HEK293 (cell line): ENCODE measurements around the gene METTL3.
A peak's percentile ranks its signal among the peaks of the same experiment; 100 is the strongest.

Experiments
- KLF7 ChIP-seq: fragments of 450-650 bp; formaldehyde crosslinking; IDR thresholded peaks from 2 replicates; pipeline ENCODE4 v1.5.1; 2016; ENCODE audit warnings: missing biosample characterization, missing genetic modification characterization, borderline replicate concordance
- PRDM1 ChIP-seq: fragments of 450-650 bp; formaldehyde crosslinking; IDR thresholded peaks from 2 replicates; pipeline ENCODE4; 2016; ENCODE audit warnings: missing biosample characterization, missing genetic modification characterization
- PRDM10 ChIP-seq: fragments of 450-650 bp; formaldehyde crosslinking; IDR thresholded peaks from 2 replicates; pipeline ENCODE4 v1.5.1; 2016; ENCODE audit warnings: missing biosample characterization, missing genetic modification characterization
- PRDM6 ChIP-seq: fragments of 450-650 bp; formaldehyde crosslinking; IDR thresholded peaks from 2 replicates; pipeline ENCODE4 v1.5.1; 2017; ENCODE audit warnings: missing biosample characterization, missing genetic modification characterization
- SCRT2 ChIP-seq: fragments of 450-650 bp; formaldehyde crosslinking; IDR thresholded peaks from 2 replicates; pipeline ENCODE4 v1.5.1; 2016; ENCODE audit warnings: missing biosample characterization, missing genetic modification characterization
- SP2 ChIP-seq: fragments of 450-650 bp; formaldehyde crosslinking; IDR thresholded peaks from 2 replicates; pipeline ENCODE4 v1.5.1; 2016; ENCODE audit warnings: missing biosample characterization, missing genetic modification characterization
- ZBTB20 ChIP-seq: fragments of 450-650 bp; formaldehyde crosslinking; IDR thresholded peaks from 2 replicates; pipeline ENCODE4 v1.5.1; 2016; ENCODE audit warnings: missing biosample characterization, missing genetic modification characterization
- ZBTB48 ChIP-seq: fragments of 450-650 bp; formaldehyde crosslinking; IDR thresholded peaks from 2 replicates; pipeline ENCODE4 v1.5.1; 2016; ENCODE audit warnings: missing biosample characterization, missing genetic modification characterization
- ZIC2 ChIP-seq: fragments of 450-650 bp; formaldehyde crosslinking; IDR thresholded peaks from 2 replicates; pipeline ENCODE4 v1.5.1; 2016; ENCODE audit warnings: missing biosample characterization, missing genetic modification characterization
- ZNF140 ChIP-seq: fragments of 450-650 bp; formaldehyde crosslinking; IDR thresholded peaks from 2 replicates; pipeline ENCODE4 v1.5.1; 2016; ENCODE audit warnings: missing biosample characterization, missing genetic modification characterization
- ZNF155 ChIP-seq: fragments of 450-650 bp; formaldehyde crosslinking; IDR thresholded peaks from 2 replicates; pipeline ENCODE4 v1.5.1; 2016; ENCODE audit warnings: missing biosample characterization, missing genetic modification characterization
- ZNF211 ChIP-seq: fragments of 450-650 bp; formaldehyde crosslinking; IDR thresholded peaks from 2 replicates; pipeline ENCODE4 v1.5.1; 2016; ENCODE audit warnings: low read depth, missing biosample characterization, missing genetic modification characterization
- ZNF214 ChIP-seq: fragments of 450-650 bp; formaldehyde crosslinking; IDR thresholded peaks from 2 replicates; pipeline ENCODE4 v1.5.1; 2017; ENCODE audit warnings: missing biosample characterization, mild to moderate bottlenecking, missing genetic modification characterization, borderline replicate concordance
- ZNF23 ChIP-seq: fragments of 450-650 bp; formaldehyde crosslinking; IDR thresholded peaks from 2 replicates; pipeline ENCODE4 v1.5.1; 2016; ENCODE audit warnings: missing biosample characterization, missing genetic modification characterization, borderline replicate concordance
- ZNF280C ChIP-seq: fragments of 450-650 bp; formaldehyde crosslinking; IDR thresholded peaks from 2 replicates; pipeline ENCODE4 v1.5.1; 2016; ENCODE audit warnings: missing biosample characterization, missing genetic modification characterization
- ZNF292 ChIP-seq: fragments of 450-650 bp; formaldehyde crosslinking; IDR thresholded peaks from 2 replicates; pipeline ENCODE4 v1.5.1; 2016; ENCODE audit warnings: low read depth, missing biosample characterization, missing genetic modification characterization, borderline replicate concordance
- ZNF362 ChIP-seq: fragments of 450-650 bp; formaldehyde crosslinking; IDR thresholded peaks from 2 replicates; pipeline ENCODE4 v1.5.1; 2016; ENCODE audit warnings: missing biosample characterization, missing genetic modification characterization
- ZNF391 ChIP-seq: fragments of 450-650 bp; formaldehyde crosslinking; IDR thresholded peaks from 2 replicates; pipeline ENCODE4 v1.5.1; 2016; ENCODE audit warnings: low read depth, missing biosample characterization, missing genetic modification characterization, borderline replicate concordance
- ZNF571 ChIP-seq: fragments of 450-650 bp; formaldehyde crosslinking; IDR thresholded peaks from 2 replicates; pipeline ENCODE4 v1.5.0; 2017; ENCODE audit warnings: missing biosample characterization, missing genetic modification characterization
- ZNF626 ChIP-seq: fragments of 450-650 bp; sonication (Bioruptor Pico); formaldehyde crosslinking; IDR thresholded peaks from 2 replicates; pipeline ENCODE4 v1.5.1; 2018; ENCODE audit warnings: missing biosample characterization, missing genetic modification characterization, inconsistent platforms
- ZNF629 ChIP-seq: fragments of 450-650 bp; formaldehyde crosslinking; IDR thresholded peaks from 2 replicates; pipeline ENCODE4 v1.5.1; 2017; ENCODE audit warnings: missing biosample characterization, missing genetic modification characterization
- ZNF639 ChIP-seq: fragments of 450-650 bp; formaldehyde crosslinking; IDR thresholded peaks from 2 replicates; pipeline ENCODE4 v1.5.1; 2016; ENCODE audit warnings: missing biosample characterization, missing genetic modification characterization
- ZNF830 ChIP-seq: fragments of 450-650 bp; IDR thresholded peaks from 2 replicates; pipeline ENCODE4 v1.5.0; 2018; ENCODE audit warnings: missing biosample characterization, missing genetic modification characterization, low read depth, mild to moderate bottlenecking, moderate library complexity
- ZSCAN18 ChIP-seq: fragments of 450-650 bp; formaldehyde crosslinking; IDR thresholded peaks from 2 replicates; pipeline ENCODE4 v1.5.1; 2016; ENCODE audit warnings: missing biosample characterization, missing genetic modification characterization
- ZSCAN4 ChIP-seq: fragments of 450-650 bp; formaldehyde crosslinking; IDR thresholded peaks from 2 replicates; pipeline ENCODE4 v1.5.1; 2017; ENCODE audit warnings: missing biosample characterization, missing genetic modification characterization

The METTL3 gene

GRCh38 chr14:21528381-21529348 is 17.5 kb upstream of the METTL3 start (continued):
- TF ChIP-seq ZNF23 (tag by site-specific recombination) (no peak), ZNF830 (tag by site-specific recombination) (no peak), PRDM6 (tag by site-specific recombination) (peak; percentile 92), KLF7 (tag by site-specific recombination) (no peak), ZIC2 (tag by site-specific recombination) (no peak), ZNF362 (tag by site-specific recombination) (no peak), ZNF211 (tag by site-specific recombination) (no peak), ZNF571 (tag by site-specific recombination) (no peak), PRDM1 (tag by site-specific recombination) (peak; percentile 50; the same call in 1 of the 2 replicates), ZNF155 (tag by site-specific recombination) (no peak), ZNF140 (tag by site-specific recombination) (no peak), ZBTB48 (peak; percentile 27; the same call in 1 of the 2 replicates), ZNF214 (tag by site-specific recombination) (no peak), SCRT2 (peak; percentile 95), ZNF639 (no peak), PRDM10 (peak; percentile 63), ZNF626 (tag by site-specific recombination) (no peak), SP2 (no peak), ZNF391 (tag by site-specific recombination) (no peak), ZSCAN18 (no peak), ZNF292 (tag by site-specific recombination) (no peak), ZBTB20 (peak; percentile 25; the same call in 1 of the 2 replicates), ZNF280C (tag by site-specific recombination) (no peak), ZNF629 (tag by site-specific recombination) (peak; percentile 53; the same call in 1 of the 2 replicates), ZSCAN4 (tag by site-specific recombination) (peak; percentile 84)
